H1 (cell line): Measurements from ENCODE around the gene ARMC3.

Experiments
- BRCA1 ChIP-seq: IDR thresholded peaks from 2 replicates; pipeline ENCODE4 v1.6.1; 2012; ENCODE audit warnings: low read depth, low read length, improper control_type of control experiment
- CEBPB ChIP-seq: IDR thresholded peaks from 2 replicates; pipeline ENCODE4 v1.6.1; 2012; ENCODE audit warnings: low read depth, low read length
- EGR1 ChIP-seq: IDR thresholded peaks from 2 replicates; pipeline ENCODE4 v1.6.1; 2011; ENCODE audit warnings: low read depth, low read length, borderline replicate concordance
- POLR2A ChIP-seq, 2 experiments: IDR thresholded peaks; 1 replicate in 1 of 2; 2 replicates in 1 of 2; pipeline ENCODE4 v1.6.1; 2011; ENCODE audit warnings: low read depth in 2 of 2, low read length in 2 of 2, mild to moderate bottlenecking in 2 of 2; ENCODE audit errors: control extremely low read depth in 1 of 2
- SP1 ChIP-seq: IDR thresholded peaks from 2 replicates; pipeline ENCODE4 v1.6.1; 2011; ENCODE audit warnings: low read depth, low read length
- TBP ChIP-seq: IDR thresholded peaks from 2 replicates; pipeline ENCODE4 v1.6.1; 2011; ENCODE audit warnings: low read depth, low read length, improper control_type of control experiment

DNA sequence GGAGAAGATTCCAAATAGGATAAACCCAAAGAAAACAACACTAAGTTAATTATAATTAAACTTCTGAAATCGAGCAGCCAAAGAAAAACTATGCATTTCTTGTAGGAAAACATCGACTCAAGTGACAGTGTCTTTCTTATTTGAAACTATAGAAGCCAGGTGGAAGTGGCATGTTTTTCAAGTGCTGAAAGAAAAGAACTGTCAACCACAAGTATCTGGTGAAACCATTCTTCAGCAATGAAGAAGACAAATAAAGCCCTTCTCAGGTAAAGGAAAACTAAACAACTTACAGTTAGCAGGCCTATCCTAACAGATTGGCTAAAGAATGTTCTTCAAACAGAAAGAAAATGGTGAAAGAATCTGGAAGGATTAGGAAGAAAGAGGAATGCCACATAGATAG, 96.1 kb downstream of the ARMC3 start:
- no peak for TF ChIP-seq EGR1
- no peak for TF ChIP-seq POLR2A (IDR thresholded peaks at IDR 0.05; ENCODE audit: control extremely low read depth in 1 of 2, low read depth in 2 of 2, low read length in 2 of 2)
- no peak for TF ChIP-seq CEBPB
- TF ChIP-seq BRCA1 = no peak
- no peak for TF ChIP-seq SP1
- no peak for TF ChIP-seq TBP
